Measurements from ENCODE around the gene ST7.

Gene ST7

GRCh38 chr7:117248829-117249228, 295.5 kb downstream of the ST7 start:
- DNase-seq (ENCODE audit: low read depth, low spot score) = no peak
- in situ Hi-C loops (cut with HindIII; ENCODE audit: low sequenced_read_pairs) = no loop called here
- no peak overlapping the region for H3K4me3 ChIP-seq (ENCODE audit: low read depth, low read length)
- TF ChIP-seq CTCF (IDR thresholded peaks at IDR 0.05; ENCODE audit: low read depth, low read length) = no peak

GRCh38 chr7:117249696-117250095, 296.4 kb downstream of the ST7 start:
- no peak overlapping the region for H3K4me3 ChIP-seq (ENCODE audit: low read depth, low read length)
- DNase-seq (ENCODE audit: low read depth, low spot score) = no peak
- no peak for TF ChIP-seq CTCF (IDR thresholded peaks at IDR 0.05; ENCODE audit: low read depth, low read length)
- in situ Hi-C loops (cut with HindIII; ENCODE audit: low sequenced_read_pairs) = no loop called here

- no peak overlapping the region for H3K4me3 ChIP-seq (ENCODE audit: low read depth, low read length)
- no peak for TF ChIP-seq CTCF (IDR thresholded peaks at IDR 0.05; ENCODE audit: low read depth, low read length)
- in situ Hi-C loops (cut with HindIII; ENCODE audit: low sequenced_read_pairs) = no loop called here
- DNase-seq (ENCODE audit: low read depth, low spot score) = no peak
Measured at GRCh38 chr7:117250245-117250644, 296.9 kb downstream of the ST7 start.

GRCh38 chr7:117250801-117251200, 297.5 kb downstream of the ST7 start:
- no peak for DNase-seq (ENCODE audit: low read depth, low spot score)
- in situ Hi-C loops (cut with HindIII; ENCODE audit: low sequenced_read_pairs) = no loop called here
- no peak overlapping the region for H3K4me3 ChIP-seq (ENCODE audit: low read depth, low read length)
- TF ChIP-seq CTCF (IDR thresholded peaks at IDR 0.05; ENCODE audit: low read depth, low read length) = no peak

- TF ChIP-seq CTCF (IDR thresholded peaks at IDR 0.05; ENCODE audit: low read depth, low read length) = no peak
- H3K4me3 ChIP-seq (ENCODE audit: low read depth, low read length) = no peak overlapping the region
- DNase-seq (ENCODE audit: low read depth, low spot score) = peak; percentile 68
- in situ Hi-C loops (cut with HindIII; ENCODE audit: low sequenced_read_pairs) = no loop called here
Measured at GRCh38 chr7:117251687-117252086, 298.4 kb downstream of the ST7 start.

GRCh38 chr7:117259615-117260014, 306.3 kb downstream of the ST7 start:
- H3K4me3 ChIP-seq (ENCODE audit: low read depth, low read length) = no peak overlapping the region
- peak; percentile 44 for DNase-seq (ENCODE audit: low read depth, low spot score)
- TF ChIP-seq CTCF (IDR thresholded peaks at IDR 0.05; ENCODE audit: low read depth, low read length) = no peak
- in situ Hi-C loops (cut with HindIII; ENCODE audit: low sequenced_read_pairs) = no loop called here

- no peak for TF ChIP-seq CTCF (IDR thresholded peaks at IDR 0.05; ENCODE audit: low read depth, low read length)
- DNase-seq (ENCODE audit: low read depth, low spot score) = no peak
- in situ Hi-C loops (cut with HindIII; ENCODE audit: low sequenced_read_pairs) = no loop called here
- H3K4me3 ChIP-seq (ENCODE audit: low read depth, low read length) = no peak overlapping the region
Measured at GRCh38 chr7:117262546-117262945, 309.2 kb downstream of the ST7 start.

All from astrocyte of the spinal cord (primary cell).